GM12878 (cell line): ENCODE measurements around the gene RPS6KA2. TPM values are rescaled to one million over a fixed set of nuclear protein-coding genes. Genes with fewer than 3 reads are reported as not detected.

ENCODE experiments used
- ATAC-seq: fragments of 200-7000 bp; cut with Tn5 transposase; 3 replicates; pipeline ENCODE4 v1.9.1; 2020; ENCODE audit warnings: mild to moderate bottlenecking, moderate library complexity
- BruUV-seq: library from RNA; stranded (reverse); fragments of 400-500 nt; replicated peaks from 2 replicates; lab custom pipeline; 2021; lab: Mats Ljungman, UMichigan
- CTCF ChIA-PET: fragments of 300-600 bp; sonication (Branson Sonifier 250); formaldehyde crosslinking; extraction: SDS; loops from one replicate; lab custom pipeline; 2021; ENCODE audit warnings: inconsistent platforms; lab: Yijun Ruan, JAX
- POLR2A ChIA-PET: fragments of 350-600 bp; formaldehyde crosslinking; extraction: SDS; loops from one replicate; lab custom pipeline; 2021; ENCODE audit warnings: inconsistent platforms; lab: Charles Lee
- RAD21 ChIA-PET: fragments of 300-600 bp; sonication (Branson Sonifier 250); formaldehyde crosslinking; loops from one replicate; lab custom pipeline; 2023; ENCODE audit warnings: antibody characterized with exemption; ENCODE audit not compliant: unreplicated experiment; lab: Charles Lee
- SMC1A ChIA-PET: fragments of 300-600 bp; sonication (Branson Sonifier 250); formaldehyde crosslinking; loops from one replicate; lab custom pipeline; 2023; ENCODE audit not compliant: unreplicated experiment, uncharacterized antibody; lab: Charles Lee
- DNase-seq: peaks from one replicate; pipeline ENCODE4 v3.0.0-alpha.2; 2011; ENCODE audit warnings: low read depth, low spot score
- FAIRE-seq: peaks from 3 replicates; lab custom pipeline; 2011; peaks lifted over from hg19 to GRCh38; lab: Jason Lieb, UNC
- H2AFZ ChIP-seq: 2 replicates; pipeline ENCODE4 v1.6.0; 2011; ENCODE audit warnings: low read depth, low read length, control low read depth; ENCODE audit not compliant: control insufficient read depth
- H3K27ac ChIP-seq: 2 replicates; pipeline ENCODE4 v1.5.1; 2011; ENCODE audit warnings: control low read depth; ENCODE audit not compliant: control insufficient read depth, insufficient read depth
- H3K27me3 ChIP-seq, 2 experiments: replicated peaks in 1 of 2; 2 replicates each; pipeline versions ENCODE4 v1.6.0 to v1.6.1; 2011; ENCODE audit warnings: low read length in 1 of 2; ENCODE audit not compliant: control insufficient read depth in 2 of 2, insufficient read depth in 2 of 2
- H3K36me3 ChIP-seq, 2 experiments: 2 replicates each; pipeline ENCODE4 v1.5.1; 2011; ENCODE audit warnings: low read length in 1 of 2; ENCODE audit not compliant: control insufficient read depth in 2 of 2, insufficient read depth in 2 of 2
- H3K4me1 ChIP-seq: 2 replicates; pipeline ENCODE4 v1.6.1; 2011; ENCODE audit warnings: mild to moderate bottlenecking, low read length, moderate library complexity, mixed read lengths; ENCODE audit not compliant: control insufficient read depth, insufficient read depth
- H3K4me2 ChIP-seq: 2 replicates; pipeline ENCODE4 v1.6.0; 2011; ENCODE audit warnings: control low read depth; ENCODE audit not compliant: control insufficient read depth, insufficient read depth
- H3K4me3 ChIP-seq: fragments of 200-600 bp; sonication (generic); 2 replicates; pipeline ENCODE4 v1.5.1; 2016
- H3K79me2 ChIP-seq: 2 replicates; pipeline ENCODE4 v1.6.0; 2011; ENCODE audit warnings: low read length; ENCODE audit not compliant: control insufficient read depth, insufficient read depth
- H3K9ac ChIP-seq: 2 replicates; pipeline ENCODE4 v1.8.0; 2011; ENCODE audit warnings: low read length, control low read depth, mixed read lengths; ENCODE audit not compliant: control insufficient read depth, insufficient read depth
- H3K9me3 ChIP-seq: replicated peaks from 3 replicates; pipeline ENCODE4 v1.5.1; 2011; ENCODE audit warnings: mild to moderate bottlenecking, low read length; ENCODE audit not compliant: control insufficient read depth, insufficient read depth
- H4K20me1 ChIP-seq: 2 replicates; pipeline ENCODE4 v1.6.0; 2011; ENCODE audit not compliant: control insufficient read depth, insufficient read depth
- ATF3 ChIP-seq: IDR thresholded peaks from 2 replicates; pipeline ENCODE4 v1.6.1; 2011; ENCODE audit warnings: low read depth, mild to moderate bottlenecking, low read length, moderate library complexity, borderline replicate concordance; ENCODE audit errors: extremely low read depth
- BRCA1 ChIP-seq: IDR thresholded peaks from 2 replicates; pipeline ENCODE4 v1.6.1; 2011; ENCODE audit warnings: low read depth, low read length, improper control_type of control experiment
- CBX3 ChIP-seq: fragments of 200-600 bp; sonication (generic); IDR thresholded peaks from 2 replicates; pipeline ENCODE4 v1.6.1; 2016; ENCODE audit warnings: low read depth, borderline replicate concordance
- CEBPB ChIP-seq, 2 experiments: fragments of 150-350 bp in 1 of 2; IDR thresholded peaks; 2 replicates each; pipeline ENCODE4 v1.6.1; 2012 to 2014; ENCODE audit warnings: low read depth in 2 of 2, low read length in 2 of 2, borderline replicate concordance in 1 of 2, inconsistent platforms in 1 of 2
- CHD4 ChIP-seq: fragments of 200-600 bp; sonication (generic); IDR thresholded peaks from 2 replicates; pipeline ENCODE4 v1.6.1; 2016; ENCODE audit warnings: mild to moderate bottlenecking
- ESRRA ChIP-seq: IDR thresholded peaks from 2 replicates; pipeline ENCODE4 v1.6.1; 2012; ENCODE audit warnings: mild to moderate bottlenecking, low read length, improper control_type of control experiment
- HDAC6 ChIP-seq: fragments of 200-600 bp; sonication (generic); IDR thresholded peaks from one replicate; pipeline ENCODE4 v1.8.0; 2017; ENCODE audit warnings: antibody characterized with exemption; ENCODE audit not compliant: unreplicated experiment
- LARP7 ChIP-seq: fragments of 450-650 bp; IDR thresholded peaks from 2 replicates; pipeline ENCODE4 v1.6.1; 2017; ENCODE audit warnings: mild to moderate bottlenecking
- PAX8 ChIP-seq: fragments of 450-650 bp; IDR thresholded peaks from 2 replicates; pipeline ENCODE4 v1.6.1; 2017; ENCODE audit warnings: mild to moderate bottlenecking, moderate library complexity
- PML ChIP-seq: IDR thresholded peaks from 2 replicates; pipeline ENCODE4 v1.6.1; 2012; ENCODE audit warnings: low read length, inconsistent platforms
- POLR2A ChIP-seq: IDR thresholded peaks from 2 replicates; pipeline ENCODE4 v1.6.1; 2011; ENCODE audit warnings: low read depth, mild to moderate bottlenecking, low read length
- SIX5 ChIP-seq: IDR thresholded peaks from 2 replicates; pipeline ENCODE4 v1.6.1; 2011; ENCODE audit warnings: mild to moderate bottlenecking, low read depth, low read length, moderate library complexity; ENCODE audit not compliant: severe bottlenecking
- SREBF1 ChIP-seq: IDR thresholded peaks from 2 replicates; pipeline ENCODE4 v1.6.1; 2012; ENCODE audit warnings: mild to moderate bottlenecking, low read length
- TBL1XR1 ChIP-seq: IDR thresholded peaks from 2 replicates; pipeline ENCODE4 v1.6.1; 2012; ENCODE audit warnings: low read depth, low read length, improper control_type of control experiment
- USF1 ChIP-seq: IDR thresholded peaks from 2 replicates; pipeline ENCODE4 v1.6.1; 2011; ENCODE audit warnings: borderline replicate concordance, low read depth, mild to moderate bottlenecking, moderate library complexity, mixed read lengths, low read length; ENCODE audit not compliant: insufficient read depth; ENCODE audit errors: extremely low read length
- YBX1 ChIP-seq: fragments of 450-650 bp; IDR thresholded peaks from 2 replicates; pipeline ENCODE4 v1.6.1; 2016; ENCODE audit warnings: antibody characterized with exemption
- YY1 ChIP-seq: IDR thresholded peaks from 2 replicates; pipeline ENCODE4 v1.6.1; 2011; ENCODE audit warnings: low read depth, mild to moderate bottlenecking, low read length
- ZNF274 ChIP-seq: IDR thresholded peaks from one replicate; pipeline ENCODE4 v1.8.0; 2011; ENCODE audit not compliant: insufficient read length, insufficient read depth
- WGBS: methylation state at CpG from one replicate; pipeline ENCODE4 v1.1.6; 2016; ENCODE audit warnings: low lambda C conversion rate; ENCODE audit not compliant: insufficient replicate concordance, insufficient coverage; ENCODE audit errors: missing lambda C conversion rate; 5-methylcytosine and 5-hydroxymethylcytosine counted together
- in situ Hi-C: fragments of 300-500 bp; cut with MboI; formaldehyde crosslinking; loops from 9 replicates; pipeline ENCODE4 v1.14.3; 2018; ENCODE audit warnings: mixed read lengths
- intact Hi-C: fragments of 100-400 bp; cut with micrococcal nuclease; formaldehyde crosslinking; loops from one replicate; pipeline ENCODE4 v1.14.2; 2022; ENCODE audit not compliant: unreplicated experiment
- polyA plus RNA-seq, 11 experiments: library from polyadenylated mRNA; depleted of rRNA in 4 of 11; unstranded in 6 of 11; stranded (reverse) in 5 of 11; fragments of >200 nt; fragmentation: Nextera tagmentation in 4 of 11; fragmentation: Illumina TruSeq in 1 of 11; extraction: Ambion mirVana in 4 of 11; extraction: Trizol in 1 of 11; gene quantifications; 1 replicate in 1 of 11; 2 replicates in 10 of 11; pipeline versions ENCODE4 v1.2.1 to v1.2.3, GENCODE V29; 2011 to 2016; ENCODE audit warnings: inconsistent platforms in 2 of 11, missing spikeins in 2 of 11, low read depth in 1 of 11
- total RNA-seq, 4 experiments: library from RNA; depleted of rRNA in 3 of 4; stranded (reverse); fragments of >200 nt in 3 of 4; fragmentation: Illumina TruSeq in 1 of 4; extraction: Trizol in 1 of 4; gene quantifications; 2 replicates each; pipeline versions ENCODE4 v1.2.1 to v1.2.3, GENCODE V29; 2013 to 2021

The RPS6KA2 gene
- total and polyA plus RNA-seq, 10 of the 15 experiments (the other 5 are each of a cell fraction or from before 2014, with no cell fraction given), result 0.02 to 1.0 (median 0.22) TPM; not detected in 1

GRCh38 chr6:166600931-166601330 is 26.1 kb downstream of the RPS6KA2 start:
- 12% methylated on average over 2 of the region's 2 CpGs for WGBS
- FAIRE-seq, result no peak
- DNase-seq, result no peak
- RAD21 ChIA-PET, result no interaction called here
- Histone ChIP-seq H3K9me3 (no peaks in the 10 kb centered on the region; the same call in 1 of the 3 replicates), H3K4me2 (no peak overlapping the region), H3K27me3 (no peaks in the 10 kb centered on the region), H3K79me2 (no peaks in the 10 kb centered on the region), H3K9ac (no peak overlapping the region), H3K36me3 (no peaks in the 10 kb centered on the region), H2AFZ (no peak overlapping the region), H3K4me3 (no peak overlapping the region), H3K27ac (no peak overlapping the region), H4K20me1 (no peaks in the 10 kb centered on the region), H3K4me1 (no peaks in the 10 kb centered on the region)
- POLR2A ChIA-PET, result no interaction called here
- ATAC-seq, result no peak
- TF ChIP-seq BRCA1 (no peak), USF1 (no peak), PML (no peak), POLR2A (no peak), YY1 (no peak), SIX5 (no peak), PAX8 (no peak), TBL1XR1 (no peak), CEBPB (IDR thresholded peaks at IDR 0.05; ENCODE audit: borderline replicate concordance in 1 of 2, low read depth in 2 of 2, low read length in 2 of 2) (no peak), ZNF274 (no peak), LARP7 (no peak), YBX1 (no peak), ATF3 (no peak), SREBF1 (no peak), ESRRA (no peak), CHD4 (no peak), CBX3 (no peak), HDAC6 (no peak)
- CTCF ChIA-PET, result interaction anchor here (0.6 kb wide), 1 partner anchor 223 kb away, joined by 3 read pairs; no protein-coding TSS in a partner anchor
- SMC1A ChIA-PET, result interaction anchor here (0.9 to 1.4 kb wide), 2 partner anchors 13 to 23 kb away, joined by 3 to 5 read pairs; no protein-coding TSS in a partner anchor
- in situ Hi-C loops (no loop called here), intact Hi-C loops (no loop called here)
- BruUV-seq, result no TSS peak
